Trophoblast cell (in vitro differentiated cells and primary cell): ENCODE measurements around the gene SLC51B.

Experiments used
- DNase-seq, 2 donors: peaks; one replicate each; pipeline ENCODE4 v3.0.0-alpha.2; 2016
- H2AFZ ChIP-seq: 2 replicates; pipeline ENCODE4 v1.6.1; 2013; ENCODE audit warnings: low read length, moderate library complexity, mild to moderate bottlenecking; ENCODE audit not compliant: insufficient read depth, poor library complexity
- H2AK5ac ChIP-seq: 2 replicates; pipeline ENCODE4 v1.6.1; 2013; ENCODE audit warnings: mild to moderate bottlenecking, low read length
- H2BK120ac ChIP-seq: 2 replicates; pipeline ENCODE4 v1.6.1; 2013; ENCODE audit warnings: low read length, mild to moderate bottlenecking, moderate library complexity; ENCODE audit not compliant: insufficient read depth, poor library complexity
- H2BK12ac ChIP-seq: 2 replicates; pipeline ENCODE4 v1.6.1; 2013; ENCODE audit warnings: mild to moderate bottlenecking, low read length, moderate library complexity
- H2BK5ac ChIP-seq: 2 replicates; pipeline ENCODE4 v1.6.1; 2013; ENCODE audit warnings: low read length, low read depth, moderate library complexity, mild to moderate bottlenecking; ENCODE audit not compliant: poor library complexity
- H3K14ac ChIP-seq: 2 replicates; pipeline ENCODE4 v1.6.1; 2013; ENCODE audit warnings: mild to moderate bottlenecking, low read length
- H3K18ac ChIP-seq: 2 replicates; pipeline ENCODE4 v1.6.1; 2013; ENCODE audit warnings: mild to moderate bottlenecking, low read length
- H3K23ac ChIP-seq: 2 replicates; pipeline ENCODE4 v1.6.1; 2013; ENCODE audit warnings: low read length
- H3K27ac ChIP-seq: 2 replicates; pipeline ENCODE4 v1.5.1; 2013; ENCODE audit warnings: low read depth, mild to moderate bottlenecking, inconsistent platforms, low read length, moderate library complexity
- H3K27me3 ChIP-seq: 2 replicates; pipeline ENCODE4 v1.6.1; 2013; ENCODE audit warnings: inconsistent platforms, mild to moderate bottlenecking, low read length, moderate library complexity; ENCODE audit not compliant: insufficient read depth
- H3K36me3 ChIP-seq, 2 experiments: 1 replicate in 1 of 2; 2 replicates in 1 of 2; pipeline ENCODE4 v1.6.1; 2013; ENCODE audit warnings: low read length in 2 of 2, mild to moderate bottlenecking in 2 of 2, moderate library complexity in 1 of 2; ENCODE audit not compliant: insufficient read depth in 2 of 2, control insufficient read depth in 1 of 2
- H3K4ac ChIP-seq: 2 replicates; pipeline ENCODE4 v1.6.1; 2013; ENCODE audit warnings: low read depth, mild to moderate bottlenecking, low read length, moderate library complexity
- H3K4me1 ChIP-seq, 2 experiments: 1 replicate in 1 of 2; 2 replicates in 1 of 2; pipeline ENCODE4 v1.6.1; 2013; ENCODE audit warnings: low read length in 2 of 2, mild to moderate bottlenecking in 2 of 2, moderate library complexity in 1 of 2; ENCODE audit not compliant: insufficient read depth in 2 of 2, control insufficient read depth in 1 of 2
- H3K4me2 ChIP-seq: 2 replicates; pipeline ENCODE4 v1.6.1; 2013; ENCODE audit warnings: inconsistent platforms, mild to moderate bottlenecking, low read length, moderate library complexity
- H3K4me3 ChIP-seq: 2 replicates; pipeline ENCODE4 v1.5.1; 2013; ENCODE audit warnings: mild to moderate bottlenecking, low read depth, low read length, inconsistent platforms
- H3K79me1 ChIP-seq: one replicate; pipeline ENCODE4 v1.6.1; 2013; ENCODE audit warnings: low read length
- H3K79me2 ChIP-seq: 2 replicates; pipeline ENCODE4 v1.6.1; 2013; ENCODE audit warnings: low read length, mild to moderate bottlenecking; ENCODE audit not compliant: control insufficient read depth, insufficient read depth, poor library complexity
- H3K9ac ChIP-seq: 2 replicates; pipeline ENCODE4 v1.6.1; 2013; ENCODE audit warnings: mild to moderate bottlenecking, low read length
- H3K9me3 ChIP-seq: 2 replicates; pipeline ENCODE4 v1.6.1; 2013; ENCODE audit warnings: low read depth, mild to moderate bottlenecking, control low read depth, inconsistent platforms, low read length; ENCODE audit not compliant: insufficient read depth
- H4K12ac ChIP-seq: 2 replicates; pipeline ENCODE4 v1.6.1; 2013; ENCODE audit warnings: low read depth, mild to moderate bottlenecking, low read length, moderate library complexity
- H4K8ac ChIP-seq: 2 replicates; pipeline ENCODE4 v1.6.1; 2013; ENCODE audit warnings: low read depth, mild to moderate bottlenecking, low read length, moderate library complexity
- H4K91ac ChIP-seq: one replicate; pipeline ENCODE4 v1.6.1; 2013; ENCODE audit warnings: low read depth, mild to moderate bottlenecking, low read length, moderate library complexity
- WGBS: extraction: QIAGEN DNeasy Blood & Tissue Kit; methylation state at CpG from one replicate; pipeline ENCODE4 v1.1.7; 2013; ENCODE audit warnings: missing lambda C conversion rate; ENCODE audit not compliant: insufficient read length, insufficient coverage; ENCODE audit errors: extremely low coverage; 5-methylcytosine and 5-hydroxymethylcytosine counted together

The SLC51B gene

GRCh38 chr15:65059931-65060596 is 14.9 kb downstream of the SLC51B start:
- H3K9ac ChIP-seq = no peak overlapping the region
- WGBS = no CpG with 5 or more reads among the region's 4 CpGs
- H3K4me3 ChIP-seq = no peak overlapping the region
- no peak overlapping the region for H2BK5ac ChIP-seq
- H3K9me3 ChIP-seq = peaks cover 2% of the 10 kb centered on the region
- H3K79me2 ChIP-seq = no peaks in the 10 kb centered on the region
- no peak overlapping the region for H3K27ac ChIP-seq
- no peak overlapping the region for H3K4ac ChIP-seq
- H3K27me3 ChIP-seq = no peaks in the 10 kb centered on the region
- H3K4me2 ChIP-seq = no peak overlapping the region
- H4K8ac ChIP-seq = no peak overlapping the region
- no peaks in the 10 kb centered on the region for H3K36me3 ChIP-seq
- H2BK12ac ChIP-seq = no peak overlapping the region
- no peak overlapping the region for H3K23ac ChIP-seq
- H2AK5ac ChIP-seq = no peak overlapping the region
- H2AFZ ChIP-seq = no peak overlapping the region
- no peak overlapping the region for H4K12ac ChIP-seq
- no peak overlapping the region for H3K14ac ChIP-seq
- peaks cover 3% of the 10 kb centered on the region for H3K79me1 ChIP-seq
- DNase-seq = no peak
- peaks cover 21 to 35% of the 10 kb centered on the region in 2 experiments for H3K4me1 ChIP-seq
- H4K91ac ChIP-seq = no peak overlapping the region
- no peak overlapping the region for H3K18ac ChIP-seq
- H2BK120ac ChIP-seq = no peak overlapping the region

GRCh38 chr15:65060641-65061397 is 15.6 kb downstream of the SLC51B start:
- no peak overlapping the region for H3K14ac ChIP-seq
- no peak overlapping the region for H4K8ac ChIP-seq
- WGBS = no CpG with 5 or more reads among the region's 6 CpGs
- no peak overlapping the region for H3K23ac ChIP-seq
- H3K4me1 ChIP-seq = peaks cover 24 to 37% of the 10 kb centered on the region in 2 experiments
- H2AK5ac ChIP-seq = no peak overlapping the region
- H3K9ac ChIP-seq = no peak overlapping the region
- H3K27me3 ChIP-seq = no peaks in the 10 kb centered on the region
- peak overlapping the region; percentile 6 for H2BK120ac ChIP-seq
- no peaks in the 10 kb centered on the region for H3K36me3 ChIP-seq
- no peaks in the 10 kb centered on the region for H3K79me2 ChIP-seq
- H3K79me1 ChIP-seq = peaks cover 3% of the 10 kb centered on the region
- no peak overlapping the region for H2BK12ac ChIP-seq
- no peak overlapping the region for H2AFZ ChIP-seq
- no peak overlapping the region for H3K4me3 ChIP-seq
- no peak overlapping the region for H4K12ac ChIP-seq
- no peak overlapping the region for H3K18ac ChIP-seq
- DNase-seq = no peak
- no peak overlapping the region for H3K27ac ChIP-seq
- H3K9me3 ChIP-seq = peaks cover 2% of the 10 kb centered on the region
- H3K4ac ChIP-seq = no peak overlapping the region
- no peak overlapping the region for H2BK5ac ChIP-seq
- no peak overlapping the region for H4K91ac ChIP-seq
- H3K4me2 ChIP-seq = no peak overlapping the region

- Histone ChIP-seq H2AFZ (no peak overlapping the region), H3K18ac (no peak overlapping the region), H3K4me2 (no peak overlapping the region), H3K9me3 (peaks cover 2% of the 10 kb centered on the region), H2BK120ac (no peak overlapping the region), H3K79me2 (no peaks in the 10 kb centered on the region), H3K4me1 (peaks cover 21 to 33% of the 10 kb centered on the region in 2 experiments), H4K8ac (no peak overlapping the region), H3K27ac (no peak overlapping the region), H3K4me3 (no peak overlapping the region), H2BK5ac (no peak overlapping the region), H3K9ac (no peak overlapping the region), H3K79me1 (no peaks in the 10 kb centered on the region), H2BK12ac (peak overlapping the region; percentile 8), H3K4ac (no peak overlapping the region), H3K27me3 (no peaks in the 10 kb centered on the region), H3K14ac (peak overlapping the region; percentile 9), H4K91ac (no peak overlapping the region), H4K12ac (no peak overlapping the region), H3K23ac (no peak overlapping the region), H3K36me3 (no peaks in the 10 kb centered on the region), H2AK5ac (peak overlapping the region; percentile 44)
- no CpG with 5 or more reads among the region's 5 CpGs for WGBS
- no peak for DNase-seq
Measured at GRCh38 chr15:65062061-65062460, 16.9 kb downstream of the SLC51B start.

GRCh38 chr15:65062726-65063125 is 17.5 kb downstream of the SLC51B start:
- no CpG with 5 or more reads among the region's 5 CpGs for WGBS
- Histone ChIP-seq H3K4me2 (no peak overlapping the region), H2BK120ac (no peak overlapping the region), H4K12ac (no peak overlapping the region), H3K36me3 (no peaks in the 10 kb centered on the region), H3K4ac (no peak overlapping the region), H2AFZ (no peak overlapping the region), H3K4me3 (no peak overlapping the region), H2BK12ac (no peak overlapping the region), H2BK5ac (no peak overlapping the region), H4K8ac (no peak overlapping the region), H3K79me1 (peaks cover 3% of the 10 kb centered on the region), H3K18ac (no peak overlapping the region), H4K91ac (no peak overlapping the region), H3K27me3 (peaks cover 3% of the 10 kb centered on the region), H3K27ac (no peak overlapping the region), H3K4me1 (peaks cover 21 to 32% of the 10 kb centered on the region in 2 experiments), H3K14ac (no peak overlapping the region), H2AK5ac (no peak overlapping the region), H3K23ac (no peak overlapping the region), H3K9ac (no peak overlapping the region), H3K79me2 (no peaks in the 10 kb centered on the region), H3K9me3 (peaks cover 2% of the 10 kb centered on the region)
- no peak for DNase-seq
